ENCODE results near the gene KDM3B.

DNA sequence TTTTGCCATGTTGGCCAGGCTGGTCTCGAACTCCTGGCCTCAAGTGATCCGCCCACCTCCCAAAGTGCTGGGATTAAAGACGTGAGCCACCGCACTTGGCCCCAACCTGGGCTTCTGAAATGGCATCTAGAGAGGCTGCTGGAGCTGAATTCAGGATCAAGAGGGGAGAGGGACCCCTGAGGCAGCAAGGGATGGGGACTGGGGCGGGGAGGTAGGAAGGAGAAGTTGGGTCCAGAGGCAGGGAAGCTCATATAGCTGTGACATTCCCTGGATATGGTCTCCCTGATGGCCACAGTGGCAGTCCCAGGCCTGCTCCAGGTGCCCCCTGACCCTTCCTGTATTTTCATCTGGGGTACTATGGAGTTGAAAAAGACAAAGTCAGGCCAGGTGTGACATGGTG lies 98.5 kb downstream of the KDM3B start:
- TF ChIP-seq, protein P1, sequence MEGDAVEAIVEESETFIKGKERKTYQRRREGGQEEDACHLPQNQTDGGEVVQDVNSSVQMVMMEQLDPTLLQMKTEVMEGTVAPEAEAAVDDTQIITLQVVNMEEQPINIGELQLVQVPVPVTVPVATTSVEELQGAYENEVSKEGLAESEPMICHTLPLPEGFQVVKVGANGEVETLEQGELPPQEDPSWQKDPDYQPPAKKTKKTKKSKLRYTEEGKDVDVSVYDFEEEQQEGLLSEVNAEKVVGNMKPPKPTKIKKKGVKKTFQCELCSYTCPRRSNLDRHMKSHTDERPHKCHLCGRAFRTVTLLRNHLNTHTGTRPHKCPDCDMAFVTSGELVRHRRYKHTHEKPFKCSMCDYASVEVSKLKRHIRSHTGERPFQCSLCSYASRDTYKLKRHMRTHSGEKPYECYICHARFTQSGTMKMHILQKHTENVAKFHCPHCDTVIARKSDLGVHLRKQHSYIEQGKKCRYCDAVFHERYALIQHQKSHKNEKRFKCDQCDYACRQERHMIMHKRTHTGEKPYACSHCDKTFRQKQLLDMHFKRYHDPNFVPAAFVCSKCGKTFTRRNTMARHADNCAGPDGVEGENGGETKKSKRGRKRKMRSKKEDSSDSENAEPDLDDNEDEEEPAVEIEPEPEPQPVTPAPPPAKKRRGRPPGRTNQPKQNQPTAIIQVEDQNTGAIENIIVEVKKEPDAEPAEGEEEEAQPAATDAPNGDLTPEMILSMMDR (IDR thresholded peaks at IDR 0.05) = no peak
- TF ChIP-seq POLR2A (IDR thresholded peaks at IDR 0.05) = no peak
- TF ChIP-seq EP300 (IDR thresholded peaks at IDR 0.05) = no peak

Data from ovary (tissue), 3 donors.